Measurements from ENCODE around the gene COL13A1.

COL13A1 gene

DNA sequence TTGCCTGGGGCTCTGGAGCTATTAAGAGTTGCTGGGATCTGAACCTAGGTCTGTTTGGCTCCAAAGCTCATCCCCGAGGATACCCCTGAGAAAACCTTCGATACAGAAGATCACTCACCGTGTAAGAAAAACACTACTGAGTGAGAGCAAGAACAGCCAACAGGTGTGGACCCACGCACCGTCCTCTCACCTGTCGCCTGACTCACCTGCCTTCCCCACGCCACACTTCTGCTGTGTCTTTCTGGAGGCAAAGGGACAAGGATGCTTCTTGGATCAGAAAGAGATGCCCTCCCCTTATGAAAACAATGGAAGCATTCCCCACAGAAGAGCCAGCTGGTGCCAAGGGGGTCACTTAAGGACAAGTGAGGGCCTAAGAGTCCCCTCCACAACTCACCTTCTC, 46.7 kb downstream of the COL13A1 start:
- DNase-seq, result no peak

DNA sequence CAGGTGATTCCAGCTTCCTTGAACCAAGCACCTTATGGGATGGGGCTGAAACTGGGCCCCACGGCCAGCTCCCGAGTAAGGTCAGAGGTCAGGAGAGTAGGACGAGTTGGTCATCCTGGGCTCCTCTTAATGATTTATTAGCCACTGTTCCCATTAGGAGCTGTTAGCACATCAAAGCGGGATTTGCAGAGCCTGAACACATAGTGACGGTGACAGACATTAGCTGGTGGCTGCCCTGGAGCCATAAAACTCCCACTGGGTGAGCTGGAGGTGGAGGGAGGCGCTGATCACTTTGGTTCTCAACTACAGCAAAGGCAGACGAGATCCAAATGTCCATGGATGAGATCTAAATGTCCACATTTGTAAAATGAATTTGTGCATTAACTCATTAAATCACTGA, 48.1 kb downstream of the COL13A1 start:
- DNase-seq, result no peak

DNA sequence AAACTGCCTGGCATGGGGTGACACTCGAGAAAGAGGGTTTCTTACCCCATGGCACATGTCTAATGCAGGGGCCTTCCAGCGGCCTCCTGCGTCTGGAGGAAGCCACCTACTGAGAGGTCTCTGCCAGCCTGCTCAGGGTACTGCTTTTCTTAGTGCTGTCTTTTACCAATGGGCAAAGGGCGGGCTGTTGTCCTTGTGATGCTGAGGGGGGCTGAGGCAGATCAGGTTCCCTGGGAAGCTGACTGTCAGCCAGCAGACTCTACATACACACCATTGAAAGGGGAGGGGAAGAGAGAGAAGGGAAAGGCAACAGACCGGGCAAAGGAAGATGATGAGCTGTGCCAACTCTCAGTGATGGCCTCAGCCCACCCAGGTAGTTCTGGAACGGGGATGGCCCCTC, 48.7 kb downstream of the COL13A1 start:
- DNase-seq, result no peak

DNA sequence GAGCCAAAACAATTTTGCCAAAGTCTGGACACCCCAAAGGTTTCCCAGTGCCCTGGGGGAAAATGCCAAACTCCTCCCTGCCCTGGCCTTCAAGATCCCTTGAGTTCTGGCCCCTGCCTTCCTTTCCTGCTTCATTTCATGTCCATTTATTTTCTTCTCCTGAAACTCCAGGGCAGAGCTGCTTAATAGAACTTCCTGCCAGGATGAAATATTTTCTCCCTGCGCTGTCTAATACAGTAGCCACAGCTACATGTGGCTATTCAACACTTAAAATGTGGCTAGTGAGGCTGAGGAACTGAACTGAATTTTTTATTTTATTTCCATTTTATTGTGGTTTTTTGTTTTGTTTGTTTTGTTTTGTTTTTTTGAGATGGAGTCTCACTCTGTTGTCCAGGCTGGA, 49.6 kb downstream of the COL13A1 start:
- DNase-seq, result no peak

DNA sequence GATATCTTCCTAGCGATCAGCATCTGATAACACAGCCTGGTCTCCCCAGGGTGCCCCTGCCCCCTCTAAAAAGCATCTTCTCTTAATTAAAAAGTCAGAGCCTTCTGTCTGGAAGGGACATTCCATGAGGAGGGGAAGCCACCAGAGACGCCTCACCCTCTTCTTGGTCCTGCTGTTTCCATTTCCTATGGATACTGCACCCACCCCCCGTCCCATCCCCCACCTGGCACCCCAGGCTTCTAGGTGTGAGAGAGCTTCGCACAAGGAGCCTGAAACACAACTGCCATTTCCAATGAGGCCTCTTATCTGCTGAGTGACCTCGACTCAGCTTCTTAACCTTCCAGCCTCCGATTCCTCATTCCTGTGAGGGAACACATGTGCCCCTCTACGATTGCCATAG, 51.4 kb downstream of the COL13A1 start:
- DNase-seq, result no peak

DNA sequence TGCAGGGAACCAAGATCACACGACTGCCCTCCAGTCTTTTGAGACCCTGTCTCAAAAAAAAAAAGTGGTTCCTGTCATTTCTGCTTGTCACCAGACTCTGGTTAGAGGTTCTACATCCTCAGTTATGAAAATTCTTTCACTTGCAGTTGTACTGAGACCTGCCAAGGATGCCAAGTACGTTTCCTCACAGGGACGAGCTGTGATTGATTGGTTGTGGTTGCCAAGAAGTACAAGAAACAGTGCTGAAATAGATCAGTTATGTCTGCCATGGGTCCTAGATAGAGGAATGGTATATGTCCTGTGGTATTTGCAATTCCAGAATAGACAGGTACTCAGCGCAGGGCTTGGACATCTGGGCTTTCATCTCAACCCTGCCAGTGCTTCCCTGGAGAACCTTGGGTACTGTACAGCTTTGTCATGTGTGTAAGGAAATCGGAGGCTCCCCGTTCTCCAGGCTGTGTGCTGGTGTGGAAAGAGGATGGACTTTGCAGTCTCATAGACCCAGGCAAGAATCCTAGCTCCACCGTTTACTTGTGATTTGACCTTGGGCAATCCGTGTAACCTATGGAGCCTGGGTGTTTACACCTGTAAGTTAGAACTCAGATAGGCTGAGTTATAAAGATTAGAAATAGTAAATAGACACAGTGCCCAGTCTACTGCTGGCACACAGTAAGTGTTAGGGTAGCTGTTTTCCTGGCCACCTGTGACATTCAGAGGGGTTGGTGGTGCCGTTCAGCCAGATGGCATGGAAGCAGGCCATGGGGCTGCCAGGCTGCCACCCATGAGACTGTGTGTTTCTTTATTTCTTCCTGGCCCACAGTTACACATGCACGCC, 53.0 kb downstream of the COL13A1 start:
- DNase-seq, result no peak

DNA sequence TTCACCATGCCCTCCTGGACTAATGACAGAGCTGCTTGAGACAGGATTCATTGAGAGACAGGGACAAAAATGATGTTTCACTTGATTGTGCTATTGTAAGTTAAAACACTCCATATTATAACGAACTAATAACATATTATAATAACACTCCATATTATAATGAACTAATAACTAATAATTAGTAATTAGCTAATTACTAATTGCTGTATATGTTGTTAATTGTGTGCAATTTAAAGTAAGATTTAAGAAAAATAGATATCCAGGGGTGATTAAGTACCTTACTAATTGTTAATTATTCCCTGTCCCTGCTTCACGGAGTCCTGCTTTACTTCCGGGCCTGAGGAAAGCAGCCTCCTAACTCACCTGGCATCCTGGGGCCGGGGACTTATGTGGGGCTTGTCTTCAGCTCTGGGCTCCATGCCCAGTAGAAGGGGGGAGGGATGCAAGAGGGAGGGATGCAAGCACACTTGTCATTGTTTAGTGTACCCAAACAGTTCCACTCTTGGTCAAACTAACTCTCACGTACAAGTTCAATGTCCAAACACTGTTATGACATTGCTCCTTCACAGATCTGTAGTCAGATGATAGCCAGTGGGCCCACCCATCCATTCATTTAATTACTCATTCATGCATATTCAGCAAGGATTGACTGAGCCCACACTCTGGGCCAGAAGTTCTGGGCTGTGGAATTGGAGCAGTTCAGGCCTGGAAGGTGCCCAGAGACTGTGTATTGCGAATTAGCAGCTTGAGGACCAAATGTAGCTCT, 53.8 kb downstream of the COL13A1 start:
- no peak for DNase-seq

DNA sequence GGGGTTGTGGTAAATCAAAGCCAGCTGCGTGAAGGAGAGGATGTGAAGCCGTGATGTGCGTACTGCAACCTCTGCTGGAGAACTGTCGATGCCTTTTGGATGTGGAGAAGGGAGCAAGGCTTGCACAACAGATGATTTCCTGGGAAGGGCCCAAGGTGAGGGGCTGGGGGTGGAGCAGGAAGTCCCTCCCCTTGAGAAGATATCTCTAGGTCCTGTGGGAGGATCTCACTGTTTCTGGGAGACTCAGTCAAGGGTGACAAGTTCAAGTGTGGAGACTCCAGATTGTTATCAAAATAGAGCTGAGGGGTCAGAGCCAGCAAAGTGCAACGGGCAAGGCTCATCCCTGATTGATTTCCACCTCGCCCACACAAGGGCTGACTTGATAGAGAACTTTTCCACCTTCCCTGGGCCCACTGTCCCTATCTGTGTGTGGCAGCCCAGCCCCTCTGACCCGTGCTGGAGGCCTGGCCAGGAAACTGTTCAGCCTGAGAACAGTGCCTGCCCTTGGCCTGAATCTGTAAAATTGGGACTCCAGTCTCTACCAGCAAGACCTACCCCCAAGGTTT, 55.0 kb downstream of the COL13A1 start:
- DNase-seq, result no peak

DNA sequence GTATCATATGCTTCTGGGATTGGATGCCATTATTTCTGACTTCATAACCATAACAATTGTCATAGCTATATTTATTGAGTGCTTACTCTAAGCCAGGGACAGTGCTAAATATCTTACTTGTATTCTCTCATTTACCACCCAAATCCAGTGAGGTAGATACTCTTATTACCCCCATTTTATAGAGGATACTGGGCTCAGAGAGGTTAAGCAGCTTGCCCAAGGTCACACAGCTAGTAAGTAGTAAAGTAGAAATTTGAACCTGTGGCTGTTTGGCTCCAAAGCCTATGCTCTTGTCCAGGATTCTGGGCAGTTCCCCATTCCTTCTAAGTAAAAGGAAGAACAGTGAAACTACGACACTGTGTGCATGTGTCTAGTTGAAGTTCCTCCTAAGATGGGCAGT, 56.5 kb downstream of the COL13A1 start:
- no peak for DNase-seq

DNA sequence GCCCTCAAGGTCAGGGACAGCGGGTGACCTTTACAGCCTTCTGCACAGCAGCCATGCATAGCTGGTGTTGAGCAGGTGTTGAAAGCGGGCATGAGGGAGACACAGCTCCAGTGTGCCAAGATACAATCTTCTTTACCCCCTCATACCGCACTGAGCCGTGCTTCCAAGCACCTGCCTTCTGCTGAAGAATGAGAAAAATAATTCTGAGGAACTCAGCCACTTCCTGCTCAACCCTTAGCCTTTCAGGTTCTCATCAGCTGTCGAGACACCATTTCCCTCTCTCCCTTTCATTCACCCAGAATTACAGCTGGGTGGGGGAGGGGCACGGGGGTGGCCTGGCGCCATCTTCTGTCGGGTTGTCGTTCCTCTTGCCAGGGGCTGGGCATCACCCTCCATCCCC, 58.6 kb downstream of the COL13A1 start:
- no peak for DNase-seq

DNA sequence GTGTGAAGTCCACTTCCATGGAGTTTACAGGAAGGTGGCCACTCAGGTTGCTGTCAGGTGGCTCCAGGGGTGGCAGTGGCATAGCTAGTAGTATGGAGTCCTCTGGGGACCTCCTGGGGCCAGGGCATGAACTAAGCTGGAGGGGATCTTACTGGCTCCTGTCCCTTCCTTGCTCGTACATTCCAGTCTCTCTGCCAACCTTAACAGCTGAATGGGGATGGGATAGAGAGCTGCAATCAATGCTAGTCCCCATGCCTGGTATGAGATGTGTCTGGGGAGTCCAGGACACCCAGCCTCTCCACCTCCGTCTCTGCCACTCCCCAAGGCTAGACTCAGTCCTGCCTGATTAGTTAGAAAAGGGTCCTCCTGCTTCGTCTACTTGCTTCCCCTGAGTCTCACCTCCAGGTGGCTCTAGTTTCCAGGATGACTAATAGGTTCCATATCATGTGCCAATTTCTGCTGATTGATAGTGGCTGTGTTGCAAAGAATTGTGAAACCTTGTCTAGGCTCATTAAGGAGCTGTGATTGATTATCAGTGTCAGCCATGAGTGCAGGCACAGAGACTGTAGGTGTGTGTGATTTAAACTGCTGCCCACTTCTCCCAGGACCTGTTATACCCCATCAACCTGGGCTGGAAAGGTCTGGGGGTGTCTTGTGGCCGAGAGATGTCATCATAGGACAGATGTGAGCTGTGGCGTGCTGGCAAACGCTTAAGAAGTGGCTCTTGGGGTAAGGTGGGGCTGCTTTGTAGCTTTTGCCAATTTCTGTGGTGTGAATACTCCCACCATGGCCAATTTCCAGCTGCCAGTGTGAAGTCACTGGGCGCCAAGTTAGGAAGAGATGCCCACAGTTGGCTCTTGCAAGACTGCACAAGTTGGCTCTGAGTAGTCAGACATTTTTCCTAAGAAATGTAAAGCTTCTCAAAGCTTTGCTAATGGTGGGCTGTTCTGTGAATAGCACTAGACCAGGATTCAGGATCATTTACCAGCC, 59.8 kb downstream of the COL13A1 start:
- DNase-seq, result no peak

DNA sequence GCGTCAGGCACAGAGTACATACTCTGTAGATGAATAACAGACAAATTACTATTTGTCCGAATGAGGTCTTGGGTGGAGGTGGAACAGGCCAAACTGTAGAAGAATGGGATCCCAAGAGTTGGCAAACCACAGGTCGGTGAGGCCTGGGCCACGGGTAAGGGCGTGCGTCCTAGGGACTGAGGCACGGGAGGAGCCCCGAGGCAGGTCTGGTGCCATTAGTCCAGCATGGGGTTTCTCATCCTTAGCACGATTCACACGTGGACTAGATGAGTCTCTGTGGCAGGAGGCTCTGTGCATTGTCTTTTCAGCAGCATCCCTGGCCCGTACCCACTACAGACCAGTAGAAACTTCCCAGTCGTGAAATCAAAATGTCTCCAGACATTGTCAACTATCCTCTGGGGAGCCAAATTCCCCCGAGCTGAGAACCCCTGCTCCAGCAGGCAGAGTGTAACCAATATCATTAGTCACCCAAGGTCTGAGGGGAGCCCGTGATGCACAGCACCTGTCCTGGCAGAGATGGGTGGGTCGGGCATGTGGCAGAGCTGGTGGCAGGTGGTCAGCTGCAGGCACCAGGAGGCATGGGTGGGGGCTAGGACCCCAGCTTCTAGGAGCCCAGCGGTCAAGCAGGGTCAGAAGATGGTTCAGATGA, 61.3 kb downstream of the COL13A1 start:
- no peak for DNase-seq

DNA sequence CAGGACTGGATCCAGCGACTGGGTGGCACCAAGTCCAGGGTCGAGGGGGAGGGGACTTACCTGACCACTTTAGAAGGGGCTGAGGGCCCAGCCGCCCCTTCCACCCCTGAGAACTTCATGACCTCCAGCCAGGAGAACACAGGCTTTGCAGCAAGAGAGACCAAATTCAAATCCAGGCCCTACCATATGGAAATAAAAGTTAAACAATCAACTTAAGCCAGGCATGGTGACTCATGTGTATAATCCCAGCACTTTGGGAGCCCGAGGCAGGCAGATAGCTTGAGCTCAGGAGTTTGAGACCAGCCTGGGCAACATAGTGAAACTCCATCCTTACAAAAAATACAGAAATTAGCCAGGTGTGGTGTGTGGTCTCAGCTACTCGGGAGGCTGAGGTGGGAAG, 61.9 kb downstream of the COL13A1 start:
- DNase-seq, result no peak

DNA sequence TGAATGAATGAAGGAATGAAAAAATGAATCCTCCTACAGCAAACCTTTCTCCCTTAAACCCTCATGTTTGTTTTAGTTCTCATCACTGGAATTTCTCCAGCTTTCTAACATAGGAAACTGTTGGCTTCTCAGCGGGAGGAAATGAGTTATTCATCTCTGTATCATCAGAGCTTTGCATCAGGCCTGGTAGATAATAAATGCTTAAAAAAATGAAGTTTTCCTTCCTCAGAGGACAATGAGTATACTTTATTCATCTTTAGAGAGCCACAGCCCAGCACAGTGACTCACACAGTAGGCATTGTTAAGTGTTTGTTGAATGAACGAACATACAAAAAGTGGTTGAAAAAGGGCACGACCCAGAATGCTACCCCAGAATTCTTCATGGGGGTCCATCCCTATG, 62.6 kb downstream of the COL13A1 start:
- DNase-seq, result no peak

DNA sequence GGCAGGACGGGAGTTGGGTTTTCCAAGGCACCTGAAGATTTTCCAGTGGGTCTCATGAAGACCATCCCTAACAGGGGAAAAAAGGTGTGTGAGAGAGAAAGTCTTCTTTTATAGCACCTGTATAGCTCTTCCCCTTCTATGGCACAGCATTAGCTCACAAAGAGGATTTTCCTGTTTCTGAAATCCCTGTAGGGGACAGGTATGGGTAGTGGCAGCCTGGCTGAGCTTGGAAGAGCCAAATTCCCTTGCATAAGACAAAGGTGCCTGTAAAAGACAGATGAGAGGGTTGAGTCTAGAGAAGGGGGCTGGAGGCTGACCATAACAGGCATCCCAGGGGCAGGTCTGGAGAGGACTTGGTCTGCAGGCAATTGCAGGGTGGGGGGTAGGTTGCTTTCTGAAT, 63.7 kb downstream of the COL13A1 start:
- no peak for DNase-seq

DNA sequence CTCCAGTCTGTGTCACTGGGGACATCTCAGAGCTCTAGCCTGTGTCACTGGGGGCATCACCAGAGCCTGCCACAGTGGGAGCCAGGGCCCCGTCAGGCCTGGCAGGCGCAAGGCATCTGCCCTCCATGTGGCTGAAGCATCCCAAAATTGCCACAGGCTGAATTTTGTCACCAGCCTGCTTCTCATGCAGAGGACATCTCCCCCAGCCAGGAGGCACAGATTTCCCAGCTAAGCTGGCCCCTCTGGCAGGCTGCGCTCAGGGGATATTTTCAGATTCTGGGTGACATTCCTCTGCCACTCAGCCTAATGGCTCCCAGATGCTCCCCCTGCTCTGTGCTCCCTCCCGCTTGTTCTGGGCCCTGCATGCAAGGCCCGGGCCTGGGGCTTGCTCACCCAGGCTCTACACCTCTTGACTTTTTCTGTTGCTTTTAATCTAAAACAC, 64.6 kb downstream of the COL13A1 start:
- DNase-seq, result no peak

DNA sequence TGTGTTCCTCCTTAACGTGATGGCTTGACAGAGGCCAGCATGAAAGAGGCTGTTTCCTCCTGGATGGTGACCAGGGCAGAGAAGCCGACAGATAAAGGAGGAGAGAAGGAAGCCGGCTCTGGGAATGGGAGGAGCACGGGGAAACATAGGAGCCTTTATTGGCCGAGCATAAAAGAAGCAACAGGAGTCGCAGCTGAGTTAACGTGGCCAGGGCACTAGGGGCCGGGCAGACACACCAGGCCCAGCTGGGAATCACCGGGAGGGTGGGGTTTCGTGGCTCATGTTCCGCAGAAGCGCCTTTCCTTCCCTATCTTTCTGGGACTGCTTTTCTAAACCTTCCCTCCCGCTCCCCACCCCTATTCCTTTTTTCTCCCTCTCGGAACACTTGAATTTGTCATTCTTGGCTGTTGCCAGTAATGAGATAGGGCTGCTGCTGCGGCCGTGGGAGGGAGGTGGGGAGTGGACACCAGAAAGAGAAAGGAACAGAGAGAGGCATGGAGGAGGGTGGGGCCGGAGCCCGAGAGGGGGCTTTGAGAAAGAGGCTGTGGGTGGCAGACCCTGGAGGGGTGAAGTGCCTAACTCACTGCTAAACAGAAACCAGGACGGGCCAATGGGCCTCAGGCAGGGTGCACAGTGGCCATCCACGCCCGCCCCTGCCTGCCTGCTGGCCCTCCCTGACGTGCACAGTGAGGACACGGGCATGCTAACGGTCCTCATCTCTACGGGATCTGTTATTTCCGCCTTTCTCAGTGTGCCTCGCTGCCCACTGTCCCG, 65.2 kb downstream of the COL13A1 start:
- DNase-seq, result no peak

DNA sequence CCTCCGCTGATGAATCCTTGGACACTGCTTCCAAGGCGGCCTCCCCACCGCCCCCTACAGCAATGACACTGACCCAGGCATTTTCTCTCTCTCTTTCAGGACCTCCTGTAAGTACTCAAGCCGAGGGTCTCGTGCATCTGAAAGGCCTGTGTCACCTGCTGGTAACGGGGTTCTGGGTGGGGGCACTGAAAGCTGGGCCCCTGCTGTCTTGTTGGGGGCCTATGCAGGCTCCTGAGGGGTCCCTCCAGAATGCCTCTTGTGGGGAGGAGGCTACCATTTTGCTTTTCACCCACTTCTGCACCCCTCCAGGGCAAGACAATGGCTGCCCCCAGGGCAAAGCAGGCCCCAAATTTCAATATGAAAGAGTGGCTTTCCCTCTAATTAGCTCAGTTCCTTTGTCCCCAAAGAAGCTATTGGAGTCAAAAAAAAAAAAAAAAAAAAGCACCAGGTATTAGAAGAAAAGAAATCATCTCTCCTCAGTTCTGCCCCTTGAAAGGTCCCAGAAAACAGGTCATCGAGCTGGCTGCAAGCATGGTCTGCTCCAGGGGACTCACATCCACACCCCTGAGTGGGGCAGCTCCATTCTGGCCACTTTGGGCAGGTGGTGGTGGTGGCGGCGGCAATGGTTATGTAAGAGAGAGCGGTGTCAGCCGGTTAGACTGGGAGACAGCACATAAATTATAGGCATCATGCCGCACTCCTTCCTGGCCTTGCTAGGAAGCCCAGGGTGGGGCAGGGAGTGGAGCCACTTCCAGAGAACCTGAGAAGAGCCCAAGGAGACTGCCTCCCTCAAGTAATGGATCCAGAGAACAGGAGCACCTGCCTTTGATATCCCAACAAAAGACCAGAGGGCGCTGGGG, 66.2 kb downstream of the COL13A1 start:
- DNase-seq, result no peak

DNA sequence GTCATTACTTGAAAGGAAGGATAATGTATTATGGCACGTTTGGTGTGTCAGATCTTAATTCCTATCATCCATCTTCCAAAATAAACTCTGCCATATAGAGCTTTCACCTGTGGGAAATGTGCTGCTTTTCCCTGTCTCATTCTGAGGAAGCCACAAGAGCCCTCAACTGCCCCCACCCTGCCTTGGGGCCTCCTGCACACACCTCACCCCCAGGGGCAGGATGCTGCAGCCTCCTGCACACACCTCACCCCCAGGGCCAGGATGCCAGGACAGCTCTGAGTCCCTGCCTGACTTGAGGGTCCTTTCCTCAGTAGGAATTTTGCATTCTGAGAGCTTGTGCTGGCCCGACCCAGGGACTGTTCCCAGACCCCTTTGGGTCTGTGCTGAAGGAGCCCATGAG, 67.1 kb downstream of the COL13A1 start:
- DNase-seq, result no peak

DNA sequence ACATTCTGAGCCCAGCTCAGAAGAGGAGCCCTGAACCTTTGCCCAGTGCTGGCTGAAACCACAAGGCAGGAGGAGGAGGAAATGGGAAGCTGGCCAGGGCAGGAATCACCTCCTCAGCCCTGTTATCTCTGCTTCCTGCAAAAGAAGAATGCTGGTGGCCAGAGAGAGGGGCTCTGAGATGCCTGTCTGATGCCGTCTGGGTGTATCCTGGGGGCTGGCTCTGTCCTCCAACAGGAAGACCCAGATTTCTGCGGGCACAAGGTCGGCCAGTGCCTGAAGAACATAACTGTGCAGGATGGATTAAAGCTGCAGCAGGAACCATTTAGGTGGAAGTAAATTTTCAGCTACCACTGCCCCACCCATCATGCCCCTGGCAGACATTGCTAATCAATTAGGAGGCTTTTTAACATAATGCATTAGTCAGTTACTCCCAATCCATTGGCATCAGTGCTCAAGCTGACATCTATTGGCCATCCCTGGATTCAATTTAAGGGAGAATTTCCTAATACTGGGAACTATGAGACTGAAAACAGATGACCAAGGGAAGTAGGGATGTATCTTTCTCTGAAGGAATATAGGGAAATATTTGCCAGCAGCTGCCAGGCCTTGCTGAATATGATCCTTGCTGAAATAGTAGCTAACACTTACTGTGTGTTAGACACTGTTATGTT, 67.7 kb downstream of the COL13A1 start:
- no peak for DNase-seq
